ENCODE data around the gene BBS10. TPM values are rescaled to one million over a fixed set of nuclear protein-coding genes. Genes with fewer than 3 reads are reported as not detected.

Gene BBS10
- total and polyA plus RNA-seq, 2 of the 4 experiments (the other 2 are of a cell fraction): 4.9 to 10.0 TPM

GRCh38 chr12:76368230-76368629 lies 20.0 kb upstream of the BBS10 start:
- Histone ChIP-seq H3K79me1 (ENCODE audit: low read depth in 1 of 2, low read length in 2 of 2) (no peaks in the 10 kb centered on the region), H2BK120ac (ENCODE audit: low read depth, low read length) (no peak overlapping the region), H2BK20ac (ENCODE audit: low read depth, low read length) (no peak overlapping the region), H4K20me1 (ENCODE audit: insufficient read depth, low read length) (no peaks in the 10 kb centered on the region), H3K27ac (ENCODE audit: insufficient read depth, low read length) (no peak overlapping the region), H2BK15ac (ENCODE audit: low read depth, low read length) (no peak overlapping the region), H2AK9ac (replicated peaks; ENCODE audit: low read depth, low read length, poor library complexity) (no peak overlapping the region), H3K9me1 (ENCODE audit: insufficient read depth, low read length) (0 out of 2 replicates have a peak, but pooled peaks cover 3% of the 10 kb centered on the region), H3K36me3 (ENCODE audit: control insufficient read depth, insufficient read depth, low read length) (peaks cover 11% of the 10 kb centered on the region), H4K91ac (ENCODE audit: insufficient read depth, low read depth, low read length) (no peak overlapping the region), H3K56ac (ENCODE audit: extremely low read depth, insufficient read depth, low read length) (no peak overlapping the region), H3K9ac (ENCODE audit: low read depth, low read length) (no peak overlapping the region), H3K23ac (ENCODE audit: low read depth, low read length) (no peak overlapping the region), H4K8ac (ENCODE audit: low read depth in 2 of 2, low read length in 2 of 2) (no peak overlapping the region), H4K5ac (ENCODE audit: low read depth, low read length) (no peak overlapping the region), H3K9me3 (ENCODE audit: control insufficient read depth, insufficient read depth, low read length) (no peaks in the 10 kb centered on the region), H3K4me2 (ENCODE audit: low read depth, low read length) (no peak overlapping the region), H3K4me3 (ENCODE audit: insufficient read depth, low read depth, low read length) (no peak overlapping the region), H3K27me3 (ENCODE audit: control insufficient read depth, insufficient read depth, low read length) (no peaks in the 10 kb centered on the region), H3K14ac (replicated peaks; ENCODE audit: low read depth, low read length) (no peak overlapping the region), H3K4ac (ENCODE audit: low read depth, low read length) (no peak overlapping the region), H3K4me1 (ENCODE audit: control insufficient read depth, insufficient read depth, low read length) (no peaks in the 10 kb centered on the region), H2BK5ac (ENCODE audit: low read depth, low read length, poor library complexity, severe bottlenecking) (no peak overlapping the region), H3K18ac (ENCODE audit: low read depth, low read length) (no peak overlapping the region), H2AK5ac (ENCODE audit: low read depth, low read length) (no peak overlapping the region), H2AFZ (replicated peaks; ENCODE audit: low read length, poor library complexity) (no peak overlapping the region)
- DNase-seq (no peak), ATAC-seq (ENCODE audit: low read depth) (no peak)
- ChIA-PET POLR2A (ENCODE audit: unreplicated experiment) (no interaction called here), CTCF (no interaction called here)
- intact Hi-C loops (cut with micrococcal nuclease): loop anchor here (5.0 kb wide), 1 partner anchor 74 kb away; no protein-coding TSS in a partner anchor
- in situ Hi-C loops (cut with MboI; ENCODE audit: low sequenced_read_pairs): no loop called here
- dilution Hi-C loops (cut with HindIII; ENCODE audit: low sequenced_read_pairs, unreplicated experiment): no loop called here
- TF ChIP-seq RCOR1 (IDR thresholded peaks at IDR 0.05; ENCODE audit: insufficient replicate concordance, low read length) (no peak), POLR2A (IDR thresholded peaks at IDR 0.05; ENCODE audit: low read depth, low read length) (no peak), NFE2L2 (IDR thresholded peaks at IDR 0.05; ENCODE audit: low read depth, low read length) (no peak), FOS (IDR thresholded peaks at IDR 0.05; ENCODE audit: low read depth, low read length) (no peak), MXI1 (IDR thresholded peaks at IDR 0.05; ENCODE audit: borderline replicate concordance, low read depth, low read length) (no peak), CTCF (conservative IDR thresholded peaks at IDR 0.05; ENCODE audit: low read depth, low read length) (no peak), SMC3 (IDR thresholded peaks at IDR 0.05; ENCODE audit: low read depth, low read length) (no peak), ELK1 (IDR thresholded peaks at IDR 0.05; ENCODE audit: borderline replicate concordance, low read depth, low read length) (no peak), RAD21 (IDR thresholded peaks at IDR 0.05; ENCODE audit: low read length) (no peak)
- no TSS peak for BruUV-seq (replicated peaks)
- no CpG with 5 or more reads among the region's 1 CpG for WGBS, 2 experiments (ENCODE audit: extremely low coverage in 2 of 2, insufficient read length in 1 of 2)
